Upper lobe of left lung (tissue), 4 donors: ENCODE data around the gene TBX15.

ENCODE experiments used
- CTCF ChIP-seq, 6 experiments: fragments of 450-650 bp in 4 of 6; fragments of 200-600 bp in 2 of 6; sonication (generic) in 2 of 6; IDR thresholded peaks; one replicate each; pipeline ENCODE4 v1.5.1; 2016 to 2019; ENCODE audit warnings: antibody characterized with exemption in 6 of 6
- POLR2A ChIP-seq, 4 donors: fragments of 450-650 bp; IDR thresholded peaks; one replicate each; pipeline ENCODE4 v1.5.1; 2016 to 2017; ENCODE audit warnings: antibody characterized with exemption in 4 of 4, mild to moderate bottlenecking in 2 of 4

GRCh38 chr1:119015547-119015946, 27.4 kb upstream of the TBX15 start:
- no peak for TF ChIP-seq POLR2A (IDR thresholded peaks at IDR 0.05)
- TF ChIP-seq CTCF (IDR thresholded peaks at IDR 0.05) = no peak
